Stimulated activated CD8-positive, alpha-beta memory T cell treated with anti-CD3 and anti-CD28 coated beads, Interleukin-7, amount 100 ng/mL, for 24 hours (primary cell): ENCODE data around the gene SLC22A7.

Experiments
- DNase-seq: peaks from one replicate; pipeline ENCODE4 v3.0.0-alpha.2; 2020; ENCODE audit warnings: low read depth

SLC22A7 gene

GRCh38 chr6:43267619-43268354, 30.3 kb upstream of the SLC22A7 start:
- no peak for DNase-seq

- DNase-seq: no peak
Measured at GRCh38 chr6:43268355-43268700, 29.7 kb upstream of the SLC22A7 start.

- no peak for DNase-seq
Measured at GRCh38 chr6:43268782-43269272, 29.2 kb upstream of the SLC22A7 start.

DNA sequence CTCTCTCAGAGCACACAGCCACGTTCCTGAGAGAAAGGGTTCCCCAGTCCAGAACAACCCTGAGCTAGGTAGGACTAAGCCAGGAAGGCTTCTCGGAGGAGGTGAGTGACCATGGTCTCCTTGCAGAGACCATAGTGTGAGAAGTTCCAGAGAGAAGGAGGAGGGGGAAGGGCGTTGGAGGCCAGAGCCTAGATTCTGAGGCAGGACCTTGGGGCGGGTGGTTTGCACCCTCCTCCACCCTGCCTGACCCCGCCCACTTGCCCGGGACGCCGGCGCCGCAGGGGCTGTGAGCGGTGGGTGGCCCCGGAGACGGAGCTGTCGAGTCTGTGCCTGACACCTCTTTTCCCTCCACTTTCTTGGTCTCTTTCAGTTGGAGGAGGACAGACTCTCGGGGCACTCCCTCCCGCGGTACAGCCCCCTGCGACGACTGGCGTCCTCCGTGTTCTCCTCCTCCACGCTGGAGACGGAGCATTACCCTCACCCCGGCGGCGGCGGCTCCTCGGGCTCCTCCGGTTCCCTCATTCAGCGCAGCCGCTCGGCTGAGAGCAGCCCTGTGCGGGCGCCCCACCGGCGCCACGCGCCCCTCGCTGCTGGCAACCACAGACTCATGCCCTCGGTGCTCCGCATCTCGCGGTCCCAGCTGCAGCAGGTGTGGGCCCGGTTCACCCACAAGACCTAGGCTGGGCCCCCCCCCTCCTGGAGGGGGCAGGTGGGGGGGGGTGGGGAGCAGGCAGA, 28.6 kb upstream of the SLC22A7 start:
- no peak for DNase-seq

DNA sequence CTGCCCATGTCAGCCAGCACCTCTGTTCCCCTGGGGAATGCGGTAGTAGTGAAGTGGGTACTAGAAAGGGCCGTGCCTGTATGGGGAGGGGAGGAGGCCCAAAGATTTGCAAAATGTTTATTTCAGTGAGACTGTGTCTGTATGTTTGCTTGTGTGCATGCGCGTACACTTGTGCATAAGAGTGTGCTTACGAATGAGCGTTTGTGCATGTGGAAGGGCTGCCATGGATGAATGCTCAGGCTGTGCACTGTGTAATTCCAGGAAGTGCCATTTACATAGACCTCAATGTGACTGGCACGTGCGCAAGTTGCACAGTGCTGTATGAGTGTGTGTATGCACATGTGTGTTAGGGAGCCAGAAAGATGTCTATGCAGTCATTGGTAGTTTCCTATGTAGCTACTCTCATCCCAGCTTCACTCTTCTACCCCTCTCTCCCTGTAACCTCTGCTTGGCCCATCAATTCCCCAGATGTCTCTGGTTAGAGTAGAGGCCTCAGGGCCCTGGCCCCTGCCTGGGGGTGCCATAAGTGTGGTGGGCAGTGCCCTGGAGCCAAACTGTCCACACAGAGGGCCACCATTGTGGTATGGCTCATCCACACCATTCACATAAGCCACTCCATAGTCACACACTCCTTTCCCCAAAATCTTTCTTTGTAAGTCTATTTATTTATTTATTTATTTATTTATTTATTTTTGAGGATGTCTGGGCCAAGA, 26.8 kb upstream of the SLC22A7 start:
- DNase-seq: no peak

- no peak for DNase-seq
Measured at GRCh38 chr6:43271944-43272343, 26.1 kb upstream of the SLC22A7 start.

DNA sequence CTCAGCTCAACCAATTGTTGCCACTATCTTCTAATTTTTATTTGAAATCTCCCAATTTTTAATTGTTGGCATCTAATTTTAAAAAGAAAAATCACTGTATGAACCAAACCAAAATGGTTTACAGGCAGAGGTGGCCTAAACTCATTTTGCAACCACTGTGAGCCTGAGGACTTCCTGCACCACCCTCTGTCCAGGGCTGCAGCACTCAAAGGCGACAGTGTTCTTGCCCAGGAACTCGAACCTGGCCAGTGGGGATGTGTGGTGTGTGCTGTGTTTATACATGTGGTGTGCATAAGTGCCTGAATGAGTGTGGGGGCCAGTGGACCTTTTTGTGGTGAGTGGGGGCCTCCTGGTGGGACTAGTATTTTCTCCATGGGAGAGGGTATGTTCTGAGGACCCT, 24.4 kb upstream of the SLC22A7 start:
- no peak for DNase-seq

DNA sequence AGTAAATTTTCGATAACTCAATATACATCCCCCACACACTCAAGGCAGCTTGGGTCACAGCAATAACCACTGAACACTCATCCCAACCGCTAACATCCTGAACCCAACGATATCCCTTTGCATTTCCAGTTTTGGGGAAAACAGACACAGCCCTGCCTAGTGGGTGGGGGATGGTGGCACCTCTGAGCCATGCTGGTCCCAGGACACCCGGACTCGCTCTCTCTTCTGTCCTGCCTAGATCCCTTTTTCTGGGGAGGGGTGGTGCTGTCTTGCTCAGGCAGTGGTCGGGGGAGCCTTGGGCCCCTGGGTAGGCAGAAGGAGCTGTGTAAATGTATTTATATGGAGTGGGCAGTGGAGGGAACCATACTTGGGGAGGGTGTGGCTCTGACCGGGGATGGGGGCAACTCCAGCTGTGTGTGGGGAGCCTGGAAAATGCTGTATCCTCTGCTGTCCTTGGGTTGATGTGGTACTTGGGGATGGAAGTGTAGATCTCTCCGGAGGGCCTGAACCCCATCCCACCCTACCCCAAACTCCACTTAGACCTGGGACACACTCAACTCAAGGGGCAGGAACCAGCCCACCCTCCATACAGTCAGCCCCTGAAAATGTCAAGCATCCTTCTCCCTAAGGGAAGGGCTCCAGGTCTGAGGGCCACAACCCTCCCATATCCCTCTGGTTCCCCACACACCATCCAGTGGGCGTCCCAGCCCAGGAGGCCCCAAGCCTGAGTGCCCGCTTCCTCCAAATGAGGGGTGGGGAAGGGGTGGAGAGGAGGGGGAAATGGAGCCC, 23.7 kb upstream of the SLC22A7 start:
- no peak for DNase-seq

DNA sequence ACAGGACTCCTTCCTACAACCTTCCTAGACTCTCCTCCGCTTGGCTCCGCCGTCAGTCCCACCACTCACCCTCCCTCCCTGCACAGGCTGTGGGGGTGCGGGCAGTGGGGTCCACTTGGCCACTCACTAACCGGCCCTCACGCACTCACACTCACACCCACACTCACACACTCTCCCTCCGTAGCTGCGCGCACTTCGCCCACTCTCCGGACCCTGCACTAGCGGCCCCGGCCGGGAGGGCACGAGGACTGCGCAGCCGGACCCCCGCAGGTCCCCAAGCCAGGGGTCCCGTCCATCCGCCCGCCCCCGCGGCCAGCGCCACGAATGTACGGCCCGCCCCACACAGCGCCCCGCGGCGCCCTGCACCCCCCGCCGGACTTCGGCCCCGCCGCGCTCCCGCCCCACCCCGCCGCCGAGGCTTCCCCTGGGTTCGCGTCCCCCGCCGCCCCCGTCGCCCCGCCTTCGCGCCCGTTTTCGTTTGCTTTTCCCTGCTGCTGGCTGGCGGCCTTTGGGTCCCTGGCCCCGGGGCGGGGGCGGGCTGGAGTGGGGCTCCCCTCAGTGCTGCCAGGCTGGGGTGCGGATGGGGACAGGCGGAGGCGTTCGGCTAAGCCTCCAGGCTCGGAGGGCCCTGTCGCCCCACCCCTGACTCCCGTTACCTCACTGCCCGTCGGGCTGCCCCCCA, 23.0 kb upstream of the SLC22A7 start:
- no peak for DNase-seq

DNA sequence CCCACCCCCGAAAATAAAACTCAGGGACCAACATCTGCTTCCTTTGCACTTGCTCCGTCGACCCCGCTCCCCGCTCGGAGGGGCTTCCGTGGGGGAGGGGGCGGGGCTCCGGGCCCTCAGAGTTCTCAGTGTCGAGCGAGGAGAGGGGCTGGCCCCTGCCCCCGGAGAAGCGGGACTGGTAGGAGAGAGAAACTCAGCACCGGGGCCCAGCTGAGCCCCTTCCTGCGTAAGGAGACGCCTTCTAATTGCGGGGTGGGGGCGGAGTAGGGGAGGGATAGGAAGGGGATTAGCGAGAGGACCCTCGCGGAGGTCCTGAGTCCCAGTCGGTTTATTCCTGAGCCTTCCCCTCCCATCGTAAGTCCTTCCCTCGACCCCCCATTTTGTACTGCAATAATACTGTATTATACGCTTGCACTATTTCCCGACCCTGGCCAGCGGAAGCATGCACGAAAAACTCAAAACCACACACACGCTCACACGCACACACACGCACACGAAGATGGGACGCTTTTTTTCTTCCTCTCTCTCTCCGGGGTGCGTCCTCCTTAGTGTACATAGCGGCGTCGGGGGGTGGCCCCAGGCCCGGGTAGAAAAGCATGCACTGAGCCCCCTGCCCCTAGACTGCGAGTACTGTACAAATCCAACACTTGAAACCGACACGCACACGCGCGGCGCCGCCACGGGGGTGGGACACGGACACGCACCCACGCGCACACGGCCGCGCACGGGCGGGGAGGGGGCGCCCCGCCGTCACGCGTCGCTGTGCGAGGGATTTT, 22.1 kb upstream of the SLC22A7 start:
- no peak for DNase-seq

- DNase-seq: no peak
Measured at GRCh38 chr6:43276577-43277305, 21.3 kb upstream of the SLC22A7 start.

DNA sequence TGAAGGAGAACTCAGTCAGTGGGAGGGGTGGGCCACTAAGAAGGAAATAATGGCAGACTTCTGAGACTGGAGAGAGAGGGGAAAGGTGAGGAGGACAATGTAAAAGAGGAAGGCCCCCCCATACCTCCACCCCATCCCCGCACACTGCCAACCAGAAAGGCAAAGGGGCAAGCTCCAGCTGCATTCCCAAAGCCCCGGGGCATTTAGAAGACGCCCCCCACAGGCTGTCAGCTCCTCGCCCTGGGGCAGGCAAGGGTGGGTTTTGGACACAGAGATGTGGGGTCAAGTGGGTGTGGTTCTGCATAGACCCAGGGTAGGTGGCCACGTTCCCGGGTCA, 20.8 kb upstream of the SLC22A7 start:
- DNase-seq: no peak

DNA sequence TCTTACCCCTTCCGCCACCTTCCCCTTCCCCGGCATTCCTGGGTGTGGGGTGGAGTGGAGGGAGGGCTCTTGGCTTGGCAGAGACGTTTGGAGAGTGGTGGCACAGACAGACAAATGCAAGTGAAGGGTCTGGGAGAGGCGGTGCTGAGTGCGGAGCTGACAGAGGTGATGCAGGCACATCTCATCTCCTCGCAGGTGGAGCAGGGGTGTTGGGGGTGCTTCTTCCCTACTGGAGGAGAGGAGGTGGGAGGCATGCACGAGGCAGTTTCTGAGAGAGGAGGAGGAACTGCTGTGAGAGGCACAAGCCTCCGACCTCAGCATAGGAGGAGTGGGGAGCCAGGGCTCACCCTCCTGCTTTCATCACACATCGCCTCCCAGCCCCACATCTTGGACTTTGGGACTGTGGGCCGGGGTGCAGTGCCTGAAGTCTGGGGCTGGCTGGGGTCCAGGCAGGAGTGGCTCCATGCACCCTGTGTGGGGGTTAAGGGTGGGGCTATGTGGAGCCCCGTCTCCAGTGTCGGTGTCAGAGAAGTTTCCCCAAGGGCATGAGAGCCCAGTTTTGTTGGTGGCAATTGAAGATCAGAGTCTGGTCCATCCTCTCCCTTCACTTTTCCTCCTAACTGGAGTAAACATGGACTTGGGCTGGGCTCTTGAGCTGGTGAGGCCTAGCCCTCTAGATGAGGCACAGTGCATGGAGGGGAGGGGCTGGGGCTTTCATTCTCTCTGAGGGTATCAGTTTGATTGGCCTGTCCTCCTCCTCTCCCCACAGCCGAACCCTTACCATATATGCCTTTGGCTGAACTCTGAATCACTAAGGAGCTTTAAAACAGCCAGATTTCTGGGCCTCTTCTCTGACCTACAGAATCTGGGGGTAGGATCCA, 20.2 kb upstream of the SLC22A7 start:
- DNase-seq: no peak

GRCh38 chr6:43278524-43279078, 19.5 kb upstream of the SLC22A7 start:
- no peak for DNase-seq

DNA sequence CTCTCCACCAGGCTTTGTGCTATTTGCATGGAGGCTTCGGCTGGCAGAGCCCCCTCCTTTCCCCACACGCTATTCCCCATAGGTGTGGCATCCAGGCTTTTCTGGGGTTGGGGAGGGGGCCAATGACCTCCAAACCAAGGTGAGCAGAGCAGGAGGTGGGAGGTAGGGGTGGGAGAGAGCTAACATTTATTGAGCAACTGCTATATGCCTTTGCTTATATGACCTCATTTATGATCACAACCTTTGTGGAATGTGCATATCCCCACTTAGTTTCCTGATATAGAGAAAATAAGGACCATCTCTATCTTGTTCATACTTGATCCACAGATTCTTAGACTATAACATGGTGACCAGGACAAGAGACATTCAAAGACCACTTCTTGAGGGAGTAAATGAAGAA, 17.8 kb upstream of the SLC22A7 start:
- DNase-seq: no peak

- no peak for DNase-seq
Measured at GRCh38 chr6:43282060-43282459, 16.0 kb upstream of the SLC22A7 start.

DNA sequence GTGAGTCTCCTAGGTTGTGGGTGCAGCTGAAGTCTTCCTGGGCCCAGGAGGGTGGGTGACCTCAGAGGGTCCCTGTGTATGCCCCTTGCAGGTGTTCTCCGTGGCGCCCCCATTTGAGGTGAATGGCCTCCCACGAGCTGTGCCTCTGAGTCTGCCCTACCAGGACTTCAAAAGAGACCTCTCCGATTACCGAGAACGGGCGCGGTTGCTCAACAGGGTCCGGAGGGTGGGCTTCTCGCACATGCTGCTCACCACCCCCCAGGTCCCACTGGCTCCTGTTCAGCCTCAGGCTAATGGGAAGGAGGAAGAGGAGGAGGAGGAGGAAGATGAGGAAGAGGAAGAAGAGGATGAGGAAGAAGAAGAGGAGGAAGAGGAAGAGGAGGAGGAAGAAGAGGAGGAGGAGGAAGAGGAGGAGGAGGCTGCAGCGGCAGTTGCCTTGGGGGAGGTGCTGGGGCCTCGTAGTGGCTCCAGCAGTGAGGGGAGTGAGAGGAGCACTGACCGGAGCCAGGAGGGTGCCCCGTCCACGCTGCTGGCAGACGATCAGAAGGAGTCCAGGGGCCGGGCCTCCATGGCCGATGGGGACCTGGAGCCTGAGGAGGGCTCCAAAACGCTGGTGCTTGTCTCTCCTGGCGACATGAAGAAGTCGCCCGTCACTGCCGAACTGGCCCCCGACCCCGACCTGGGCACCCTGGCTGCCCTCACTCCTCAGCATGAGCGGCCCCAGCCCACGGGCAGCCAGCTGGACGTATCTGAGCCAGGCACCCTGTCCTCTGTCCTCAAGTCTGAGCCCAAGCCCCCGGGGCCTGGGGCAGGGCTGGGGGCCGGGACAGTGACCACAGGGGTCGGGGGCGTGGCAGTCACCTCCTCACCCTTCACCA, 15.2 kb upstream of the SLC22A7 start:
- DNase-seq: no peak

- no peak for DNase-seq
Measured at GRCh38 chr6:43283514-43283901, 14.6 kb upstream of the SLC22A7 start.
